ENCODE measurements around the gene PLAC9.
"Not testable (repeated sequence)": the region's sequence is repeated elsewhere in the genome, so short reads cannot be mapped to it uniquely, and the experiment has no call there.

GRCh38 chr10:80133687-80134086 lies 1.2 kb downstream of the PLAC9 start:
- TF ChIP-seq CTCF (IDR thresholded peaks at IDR 0.05; ENCODE audit: insufficient read depth, low read length); POLR2AphosphoS5 (IDR thresholded peaks at IDR 0.05; ENCODE audit: low read depth); GABPA (IDR thresholded peaks at IDR 0.05; ENCODE audit: low read depth): not testable (repeated sequence)
